AG09319 (cell line): ENCODE data around the gene CHMP1B.

Experiments
- DNase-seq: peaks from one replicate; pipeline ENCODE4 v3.0.0-alpha.2; 2010; ENCODE audit warnings: low read depth; ENCODE audit errors: extremely low read depth
- CTCF ChIP-seq: IDR thresholded peaks from 2 replicates; pipeline ENCODE4 v1.5.1; 2011; ENCODE audit warnings: low read depth, mild to moderate bottlenecking, inconsistent platforms, low read length, moderate library complexity

The CHMP1B gene

GRCh38 chr18:11821643-11822237 lies 29.5 kb upstream of the CHMP1B start:
- no peak for DNase-seq

GRCh38 chr18:11823545-11823944 lies 27.7 kb upstream of the CHMP1B start:
- no peak for DNase-seq
- TF ChIP-seq CTCF = no peak

More at GRCh38 chr18:11821643-11822237, 29.5 kb upstream of the CHMP1B start:
- no peak for TF ChIP-seq CTCF

- no peak for DNase-seq
Observed at GRCh38 chr18:11826836-11827235, 24.4 kb upstream of the CHMP1B start.

GRCh38 chr18:11828786-11829432 lies 22.3 kb upstream of the CHMP1B start:
- no peak for DNase-seq
- no peak for TF ChIP-seq CTCF

More at GRCh38 chr18:11826836-11827235, 24.4 kb upstream of the CHMP1B start:
- TF ChIP-seq CTCF = no peak; the same call in 1 of the 2 replicates

GRCh38 chr18:11830585-11830984 lies 20.6 kb upstream of the CHMP1B start:
- no peak for TF ChIP-seq CTCF

GRCh38 chr18:11831921-11832320 lies 19.3 kb upstream of the CHMP1B start:
- no peak for TF ChIP-seq CTCF
- no peak for DNase-seq

More at GRCh38 chr18:11830585-11830984, 20.6 kb upstream of the CHMP1B start:
- no peak for DNase-seq

GRCh38 chr18:11834772-11835171 lies 16.4 kb upstream of the CHMP1B start:
- DNase-seq = no peak
- no peak for TF ChIP-seq CTCF
